Loucy (cell line): ENCODE data around the gene ATP1A4.

Experiments used
- H2AFZ ChIP-seq: fragments of 200-600 bp; sonication (generic); 2 replicates; pipeline ENCODE4 v1.6.0; 2016; ENCODE audit warnings: antibody characterized with exemption, mild to moderate bottlenecking, low read length, moderate library complexity
- H3F3A ChIP-seq: fragments of 200-600 bp; 2 replicates; pipeline ENCODE4 v1.6.0; 2016; ENCODE audit warnings: antibody characterized with exemption, low read depth, mild to moderate bottlenecking
- H3K27me3 ChIP-seq: fragments of 200-600 bp; sonication (generic); 2 replicates; pipeline ENCODE4 v1.6.1; 2014; ENCODE audit warnings: low read length, mild to moderate bottlenecking; ENCODE audit not compliant: insufficient read depth, poor library complexity, severe bottlenecking
- H3K36me3 ChIP-seq: fragments of 200-600 bp; sonication (generic); 2 replicates; pipeline ENCODE4 v1.6.1; 2016; ENCODE audit warnings: low read length; ENCODE audit not compliant: insufficient read depth
- H3K4me1 ChIP-seq: fragments of 200-600 bp; sonication (generic); 2 replicates; pipeline ENCODE4 v1.5.1; 2014; ENCODE audit warnings: low read length, mild to moderate bottlenecking; ENCODE audit not compliant: insufficient read depth, poor library complexity, severe bottlenecking
- H3K4me2 ChIP-seq: fragments of 200-600 bp; sonication (generic); 2 replicates; pipeline ENCODE4 v1.6.0; 2014; ENCODE audit warnings: antibody characterized with exemption, low read length, low read depth, mild to moderate bottlenecking; ENCODE audit not compliant: poor library complexity, severe bottlenecking
- H3K4me3 ChIP-seq: fragments of 200-600 bp; sonication (generic); 2 replicates; pipeline ENCODE4 v1.5.1; 2014; ENCODE audit warnings: low read length, mild to moderate bottlenecking, mixed read lengths; ENCODE audit not compliant: poor library complexity, severe bottlenecking
- H3K79me2 ChIP-seq: fragments of 200-600 bp; sonication (generic); 2 replicates; pipeline ENCODE4 v1.6.1; 2014; ENCODE audit warnings: low read length; ENCODE audit not compliant: insufficient read depth
- H3K9ac ChIP-seq: fragments of 200-600 bp; sonication (generic); 2 replicates; pipeline ENCODE4 v1.6.0; 2014; ENCODE audit warnings: mild to moderate bottlenecking, low read depth, low read length, moderate library complexity; ENCODE audit not compliant: poor library complexity, severe bottlenecking
- H3K9me2 ChIP-seq: fragments of 200-600 bp; sonication (generic); replicated peaks from 2 replicates; pipeline ENCODE4 v1.6.1; 2016; ENCODE audit warnings: low read depth, low read length, mixed read lengths
- H3K9me3 ChIP-seq: fragments of 200-600 bp; sonication (generic); 2 replicates; pipeline ENCODE4 v1.6.1; 2014; ENCODE audit warnings: mild to moderate bottlenecking, antibody characterized with exemption, low read length, low read depth; ENCODE audit not compliant: insufficient read depth
- H4K20me1 ChIP-seq: fragments of 200-600 bp; sonication (generic); 2 replicates; pipeline ENCODE4 v1.6.0; 2014; ENCODE audit warnings: antibody characterized with exemption, low read length, mild to moderate bottlenecking; ENCODE audit not compliant: insufficient read depth, poor library complexity, severe bottlenecking
- EZH2phosphoT487 ChIP-seq: fragments of 200-600 bp; IDR thresholded peaks from 2 replicates; pipeline ENCODE4 v1.6.1; 2018; ENCODE audit warnings: antibody characterized with exemption, mild to moderate bottlenecking, moderate library complexity, borderline replicate concordance
- TF ChIP-seq, protein P1 (sequence below): fragments of 200-600 bp; sonication (generic); conservative IDR thresholded peaks from 2 replicates; pipeline ENCODE4 v1.5.1; 2014; ENCODE audit warnings: mild to moderate bottlenecking, antibody characterized with exemption, low read length

ATP1A4 gene

DNA sequence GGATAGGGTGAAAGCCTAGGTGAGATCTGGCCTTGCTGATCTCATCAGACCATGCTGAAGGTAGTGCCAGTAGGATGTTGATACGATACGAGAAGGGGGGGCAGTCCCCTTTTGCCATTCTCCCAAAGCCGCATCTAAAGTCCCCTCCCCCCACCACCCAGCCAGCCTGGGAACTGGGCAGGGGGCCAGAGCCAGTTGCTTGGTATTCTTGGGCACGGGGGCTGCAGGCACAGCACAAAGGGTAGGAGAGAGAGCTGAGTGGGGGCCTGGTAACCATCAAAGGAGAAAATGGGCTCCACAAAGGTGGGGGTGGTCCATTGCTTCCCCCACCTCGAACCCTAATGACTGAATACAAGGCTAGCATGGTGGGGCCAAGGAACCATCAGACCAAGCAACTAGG is 59.2 kb downstream of the ATP1A4 start:
- Histone ChIP-seq H2AFZ (no peak overlapping the region), H3K4me3 (no peak overlapping the region), H3F3A (no peaks in the 10 kb centered on the region), H3K36me3 (peaks cover 37% of the 10 kb centered on the region; the same call in 1 of the 2 replicates), H3K9me3 (no peaks in the 10 kb centered on the region), H3K27me3 (no peaks in the 10 kb centered on the region), H3K9ac (no peak overlapping the region), H4K20me1 (peaks cover 5% of the 10 kb centered on the region), H3K9me2 (no peaks in the 10 kb centered on the region), H3K4me1 (peaks cover 24% of the 10 kb centered on the region), H3K79me2 (peaks cover 11% of the 10 kb centered on the region), H3K4me2 (no peak overlapping the region)
- TF ChIP-seq, protein P1, sequence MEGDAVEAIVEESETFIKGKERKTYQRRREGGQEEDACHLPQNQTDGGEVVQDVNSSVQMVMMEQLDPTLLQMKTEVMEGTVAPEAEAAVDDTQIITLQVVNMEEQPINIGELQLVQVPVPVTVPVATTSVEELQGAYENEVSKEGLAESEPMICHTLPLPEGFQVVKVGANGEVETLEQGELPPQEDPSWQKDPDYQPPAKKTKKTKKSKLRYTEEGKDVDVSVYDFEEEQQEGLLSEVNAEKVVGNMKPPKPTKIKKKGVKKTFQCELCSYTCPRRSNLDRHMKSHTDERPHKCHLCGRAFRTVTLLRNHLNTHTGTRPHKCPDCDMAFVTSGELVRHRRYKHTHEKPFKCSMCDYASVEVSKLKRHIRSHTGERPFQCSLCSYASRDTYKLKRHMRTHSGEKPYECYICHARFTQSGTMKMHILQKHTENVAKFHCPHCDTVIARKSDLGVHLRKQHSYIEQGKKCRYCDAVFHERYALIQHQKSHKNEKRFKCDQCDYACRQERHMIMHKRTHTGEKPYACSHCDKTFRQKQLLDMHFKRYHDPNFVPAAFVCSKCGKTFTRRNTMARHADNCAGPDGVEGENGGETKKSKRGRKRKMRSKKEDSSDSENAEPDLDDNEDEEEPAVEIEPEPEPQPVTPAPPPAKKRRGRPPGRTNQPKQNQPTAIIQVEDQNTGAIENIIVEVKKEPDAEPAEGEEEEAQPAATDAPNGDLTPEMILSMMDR, result no peak
- no peak for TF ChIP-seq EZH2phosphoT487

DNA sequence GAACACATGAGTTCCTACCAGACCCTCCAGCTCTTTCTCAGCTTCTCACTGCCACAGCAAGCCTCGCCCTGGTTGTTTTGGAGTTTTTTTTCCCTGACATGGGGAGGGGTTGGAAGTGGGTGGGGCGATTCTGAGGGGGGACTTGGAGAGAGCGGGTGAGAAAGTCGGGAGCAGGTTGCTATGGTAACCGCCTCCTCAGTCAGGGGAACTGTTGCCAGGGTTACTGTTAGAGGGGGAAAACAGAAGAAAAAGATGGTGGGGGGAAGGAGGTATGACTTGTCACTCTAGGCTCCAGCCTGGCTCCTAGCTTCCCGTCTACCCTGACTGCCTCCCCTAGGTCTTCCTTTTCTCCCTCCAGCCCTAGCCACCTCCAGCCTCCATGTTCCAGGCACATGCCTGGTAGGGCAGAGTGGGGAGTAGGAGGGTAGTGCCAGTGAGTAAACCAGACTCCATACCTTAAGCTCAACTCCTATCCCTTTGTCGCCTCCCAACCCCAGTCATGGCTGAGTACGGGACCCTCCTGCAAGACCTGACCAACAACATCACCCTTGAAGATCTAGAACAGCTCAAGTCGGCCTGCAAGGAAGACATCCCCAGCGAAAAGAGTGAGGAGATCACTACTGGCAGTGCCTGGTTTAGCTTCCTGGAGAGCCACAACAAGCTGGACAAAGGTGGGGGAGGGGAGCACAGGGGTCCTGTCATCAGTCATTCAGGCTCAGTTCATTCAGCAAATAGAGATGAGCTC is 59.8 kb downstream of the ATP1A4 start:
- Histone ChIP-seq H3K4me1 (peaks cover 18% of the 10 kb centered on the region), H3K36me3 (peaks cover 43% of the 10 kb centered on the region; the same call in 1 of the 2 replicates), H3K9ac (no peak overlapping the region), H4K20me1 (no peaks in the 10 kb centered on the region), H3K79me2 (peaks cover 4% of the 10 kb centered on the region; the same call in 1 of the 2 replicates), H3F3A (no peaks in the 10 kb centered on the region), H3K9me3 (no peaks in the 10 kb centered on the region), H3K4me2 (no peak overlapping the region), H3K9me2 (no peaks in the 10 kb centered on the region), H3K4me3 (no peak overlapping the region), H3K27me3 (no peaks in the 10 kb centered on the region), H2AFZ (no peak overlapping the region)
- TF ChIP-seq, protein P1, result no peak

DNA sequence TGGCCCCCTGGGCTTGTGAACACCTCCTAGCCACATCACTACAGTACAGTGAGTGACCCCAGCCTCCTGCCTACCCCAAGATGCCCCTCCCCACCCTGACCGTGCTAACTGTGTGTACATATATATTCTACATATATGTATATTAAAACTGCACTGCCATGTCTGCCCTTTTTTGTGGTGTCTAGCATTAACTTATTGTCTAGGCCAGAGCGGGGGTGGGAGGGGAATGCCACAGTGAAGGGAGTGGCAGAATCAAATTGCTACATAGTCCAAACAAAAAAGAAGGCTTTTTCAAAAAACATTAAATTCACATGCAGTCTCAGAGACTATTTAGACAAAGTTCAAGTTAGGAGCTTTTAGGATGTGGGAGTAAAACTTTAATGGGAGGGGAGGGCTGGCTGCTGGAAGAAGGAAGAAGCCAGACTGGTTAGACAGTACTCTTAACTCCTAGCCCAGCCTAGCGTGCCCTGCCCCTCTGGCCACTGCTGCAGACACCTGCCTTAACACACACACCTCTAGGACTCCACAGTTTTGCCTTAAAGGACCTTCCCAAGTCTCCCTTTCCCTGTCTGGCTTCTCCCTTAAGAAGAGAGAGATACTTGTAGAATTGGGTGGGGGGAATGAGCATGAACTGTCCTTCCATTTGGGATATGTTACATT is 63.2 kb downstream of the ATP1A4 start:
- no peak overlapping the region for H3K4me3 ChIP-seq
- H3K9ac ChIP-seq, result no peak overlapping the region
- no peaks in the 10 kb centered on the region for H3K9me3 ChIP-seq
- no peak overlapping the region for H2AFZ ChIP-seq
- H4K20me1 ChIP-seq, result no peaks in the 10 kb centered on the region
- no peaks in the 10 kb centered on the region for H3F3A ChIP-seq
- H3K36me3 ChIP-seq, result peaks cover 77% of the 10 kb centered on the region; the same call in 1 of the 2 replicates
- H3K27me3 ChIP-seq, result no peaks in the 10 kb centered on the region
- H3K4me2 ChIP-seq, result no peak overlapping the region
- TF ChIP-seq, protein P1, result no peak
- TF ChIP-seq EZH2phosphoT487, result no peak
- peaks cover 4% of the 10 kb centered on the region; the same call in 1 of the 2 replicates for H3K79me2 ChIP-seq
- peaks cover 5% of the 10 kb centered on the region for H3K4me1 ChIP-seq
- no peaks in the 10 kb centered on the region for H3K9me2 ChIP-seq
